ENCODE data around the gene GPBAR1. TPM values are rescaled to one million over a fixed set of nuclear protein-coding genes. Genes with fewer than 3 reads are reported as not detected.
"Not testable (repeated sequence)": the region's sequence is repeated elsewhere in the genome, so short reads cannot be mapped to it uniquely, and the experiment has no call there.

Gene GPBAR1
- total and polyA plus RNA-seq, 9 of the 15 experiments (the other 6 are each of a cell fraction or from before 2014, with no cell fraction given), result not detected

DNA sequence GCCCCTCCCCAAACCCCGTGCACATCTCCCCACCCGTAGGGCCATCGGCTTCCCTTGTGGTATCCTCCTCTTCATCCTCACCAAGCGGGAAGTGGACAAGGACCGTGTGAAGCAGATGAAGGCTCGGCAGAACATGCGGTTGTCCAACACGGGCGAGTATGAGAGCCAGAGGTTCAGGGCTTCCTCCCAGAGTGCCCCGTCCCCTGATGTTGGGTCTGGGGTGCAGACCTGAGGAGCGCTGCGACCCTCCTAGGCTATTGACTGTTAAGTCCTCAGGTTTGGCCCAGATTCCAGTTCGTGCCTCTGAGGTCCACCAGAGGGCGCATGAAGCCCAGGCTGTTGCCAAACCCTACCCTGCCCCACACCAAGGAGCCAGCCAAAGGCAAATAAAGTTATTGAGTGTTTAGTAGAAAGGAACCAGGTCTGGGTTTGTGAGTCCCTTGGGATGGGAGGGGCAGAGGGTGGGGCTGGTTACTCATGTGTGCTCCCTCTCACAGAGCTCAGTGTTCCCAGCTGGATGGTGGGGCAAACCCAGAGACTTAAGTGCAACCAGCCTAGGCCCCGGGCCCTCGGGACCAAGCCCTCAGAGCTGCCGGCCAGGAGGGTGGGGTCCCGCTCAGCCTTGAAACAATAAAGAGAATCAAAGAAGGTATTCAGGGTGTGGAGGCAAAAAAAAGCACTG, 11.9 kb downstream of the GPBAR1 start (continued):
- TF ChIP-seq VEZF1 (CRISPR knock-in tag; IDR thresholded peaks at IDR 0.05) (peak; percentile 51), STAG1 (CRISPR knock-in tag; IDR thresholded peaks at IDR 0.05; ENCODE audit: borderline replicate concordance) (peak; percentile 48; the same call in 1 of the 2 replicates), CEBPB (tag; IDR thresholded peaks at IDR 0.05) (peak; percentile 41; the same call in 1 of the 2 replicates)

GRCh38 chr2:218273214-218273907, 12.5 kb downstream of the GPBAR1 start:
- ATAC-seq; H3K9ac ChIP-seq (ENCODE audit: insufficient read depth in 1 of 2, low read depth in 2 of 2, low read length in 2 of 2); H3K27me3 ChIP-seq (ENCODE audit: control insufficient read depth in 2 of 2, insufficient read depth in 2 of 2, low read length in 2 of 2); BruUV-seq (replicated peaks); DNase-seq (ENCODE audit: extremely low read depth in 1 of 4, low spot score in 3 of 4); H3K4me2 ChIP-seq (ENCODE audit: insufficient read depth, low read length); H2AFZ ChIP-seq (ENCODE audit: low read depth, low read length); FAIRE-seq; H3K9me3 ChIP-seq (replicated peaks; ENCODE audit: control insufficient read depth, insufficient read depth, low read depth, low read length); H3K9me1 ChIP-seq (ENCODE audit: control insufficient read depth, insufficient read depth, low read length); H4K20me1 ChIP-seq (replicated peaks; ENCODE audit: control insufficient read depth, insufficient read depth, low read length); H3K27ac ChIP-seq (ENCODE audit: extremely low read depth, low read depth, low read length); H3K4me3 ChIP-seq; in situ Hi-C loops (cut with MboI): not testable (repeated sequence)
- 83% methylated on average over 4 of the region's 8 CpGs for WGBS (ENCODE audit: insufficient coverage, low coverage, missing lambda C conversion rate)
- Histone ChIP-seq H3K79me2 (ENCODE audit: control insufficient read depth, insufficient read depth, low read length) (peaks cover 25% of the 10 kb centered on the region), H3K36me3 (ENCODE audit: control insufficient read depth, insufficient read depth, low read length) (peaks cover 59% of the 10 kb centered on the region), H3K4me1 (replicated peaks in 1 of 2; ENCODE audit: control insufficient read depth in 2 of 2, insufficient read depth in 2 of 2, low read length in 2 of 2) (peaks cover 4 to 25% of the 10 kb centered on the region in 2 experiments; a peak in 3 of 5 replicates)
- CTCF ChIA-PET (ENCODE audit: low intra/inter-chr PET ratio), result interaction anchor here (0.7 to 2.0 kb wide), 4 partner anchors 11 to 375 kb away, joined by 4 to 8 read pairs (median 5); no protein-coding TSS in a partner anchor
- POLR2A ChIA-PET, result interaction anchor here (0.7 to 1.3 kb wide), 3 partner anchors 11 to 20 kb away, joined by 3 to 5 read pairs (median 3); no protein-coding TSS in a partner anchor
- intact Hi-C loops (cut with micrococcal nuclease), result loop anchor here (2.0 to 10.0 kb wide), 2 partner anchors 13 to 371 kb away; no protein-coding TSS in a partner anchor

All from K562 (cell line).